Islet precursor cell (in vitro differentiated cells): Measurements from ENCODE around the gene DEAF1.
A peak's percentile ranks its signal among the peaks of the same experiment; 100 is the strongest.

ENCODE experiments used
- DNase-seq: peaks from one replicate; pipeline ENCODE4 v3.0.0-alpha.2; 2018

Gene DEAF1

DNA sequence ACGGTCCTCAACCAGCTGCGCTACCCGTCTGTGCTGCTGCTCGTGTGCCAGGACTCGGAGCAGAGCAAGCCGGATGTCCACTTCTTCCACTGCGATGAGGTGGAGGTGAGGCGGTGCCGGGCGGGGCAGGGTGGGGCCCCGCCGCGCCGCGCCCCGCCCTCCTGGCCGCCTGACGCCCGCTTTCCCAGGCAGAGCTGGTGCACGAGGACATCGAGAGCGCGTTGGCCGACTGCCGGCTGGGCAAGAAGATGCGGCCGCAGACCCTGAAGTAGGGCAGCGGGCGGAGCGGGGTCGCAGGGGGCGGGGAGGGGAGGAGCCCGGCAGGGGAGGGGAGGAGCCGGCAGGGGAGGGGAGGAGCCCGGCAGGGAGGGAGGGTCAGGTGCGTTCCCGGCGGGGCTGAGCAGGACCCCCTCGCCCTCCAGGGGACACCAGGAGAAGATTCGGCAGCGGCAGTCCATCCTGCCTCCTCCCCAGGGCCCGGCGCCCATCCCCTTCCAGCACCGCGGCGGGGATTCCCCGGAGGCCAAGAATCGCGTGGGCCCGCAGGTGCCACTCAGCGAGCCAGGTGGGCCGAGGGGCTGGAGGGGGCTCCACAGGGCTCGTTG, 25.7 kb upstream of the DEAF1 start:
- peak; percentile 84 for DNase-seq

DNA sequence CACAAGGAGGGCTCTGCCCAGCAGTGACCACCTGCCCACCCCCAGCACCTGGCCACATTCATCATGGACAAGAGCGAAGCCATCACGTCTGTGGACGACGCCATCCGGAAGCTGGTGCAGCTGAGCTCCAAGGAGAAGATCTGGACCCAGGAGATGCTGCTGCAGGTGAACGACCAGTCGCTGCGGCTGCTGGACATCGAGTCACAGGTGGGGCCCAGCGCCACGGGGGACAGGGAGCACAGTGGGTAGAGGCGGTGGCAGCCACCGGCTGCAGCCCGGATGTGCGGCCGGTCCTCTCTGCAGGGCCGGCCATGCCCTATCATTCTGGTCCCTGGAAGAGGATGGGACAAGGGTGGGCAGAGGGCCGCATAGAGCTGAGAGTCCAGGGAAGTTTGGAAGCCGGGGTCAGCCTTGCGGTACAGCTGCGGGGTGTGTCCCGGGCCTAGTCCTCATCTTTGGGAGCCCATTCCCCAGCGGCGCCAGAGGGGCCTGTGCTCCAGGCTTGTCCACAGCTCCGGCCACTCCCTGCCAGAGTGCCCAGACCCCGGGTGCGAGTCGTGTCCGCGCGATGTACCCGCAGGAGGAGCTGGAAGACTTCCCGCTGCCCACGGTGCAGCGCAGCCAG, 25.1 kb upstream of the DEAF1 start:
- DNase-seq: no peak

DNA sequence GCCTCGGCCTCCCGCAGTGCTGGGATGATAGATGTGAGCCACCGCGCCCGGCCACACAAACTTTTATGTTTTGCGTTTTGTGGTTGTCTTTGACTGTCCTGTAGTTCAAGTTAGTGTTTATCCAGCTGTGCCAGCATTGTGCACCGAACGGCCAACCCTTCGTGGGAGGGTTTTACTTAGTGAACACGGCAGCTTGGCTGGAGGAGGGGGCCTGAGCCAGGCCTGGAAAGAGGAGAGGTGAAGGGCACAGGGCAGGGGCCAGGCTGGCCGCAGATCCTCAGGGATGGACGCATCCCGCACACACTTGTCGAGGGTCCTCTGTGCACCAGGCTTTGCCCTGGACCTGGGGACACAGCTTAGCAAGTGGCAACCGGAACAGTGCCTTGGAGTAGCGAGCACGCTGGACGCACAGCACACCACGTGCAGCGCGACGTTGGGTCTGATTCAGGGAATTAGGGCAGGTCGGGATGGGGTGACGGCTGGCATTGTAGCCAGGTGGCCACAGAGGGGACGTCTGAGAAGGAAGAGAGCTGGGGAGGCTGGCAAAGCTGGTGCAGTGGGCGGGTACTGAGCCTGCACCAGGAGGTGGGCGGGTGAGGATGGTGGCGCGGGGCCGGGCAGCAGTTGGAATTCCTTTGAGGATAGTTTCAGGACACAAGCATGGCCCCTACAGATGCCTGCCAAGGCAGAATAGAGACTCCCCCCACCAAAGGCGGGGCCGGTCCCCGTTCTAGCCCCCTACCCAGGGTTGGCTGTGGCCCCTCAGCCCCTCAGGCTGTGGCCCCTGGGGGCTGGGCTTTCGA, 24.4 kb upstream of the DEAF1 start:
- DNase-seq: no peak

GRCh38 chr11:714436-714835, 19.4 kb upstream of the DEAF1 start:
- no peak for DNase-seq

GRCh38 chr11:709109-709997, 14.3 kb upstream of the DEAF1 start:
- peak; percentile 46 for DNase-seq

DNA sequence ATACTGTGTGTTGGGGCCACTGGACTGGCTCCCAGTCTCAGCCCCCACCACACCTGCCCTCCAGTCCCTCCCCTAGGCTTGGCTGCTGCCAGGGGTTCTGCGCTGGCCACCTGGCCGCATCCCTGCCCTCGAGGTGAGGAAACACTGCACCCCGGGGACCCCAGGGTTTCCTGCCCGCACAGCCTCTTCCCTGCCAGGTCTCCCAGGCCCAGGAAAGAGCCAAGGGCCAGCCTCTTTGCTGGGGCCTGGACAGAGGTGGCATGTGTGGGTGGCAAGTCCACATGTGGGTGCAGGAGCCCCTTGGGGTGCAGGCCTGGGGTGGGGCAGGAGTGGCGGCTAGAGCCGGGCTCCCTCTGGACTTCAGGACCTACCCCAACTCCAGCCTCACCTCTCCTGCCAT, 13.5 kb upstream of the DEAF1 start:
- peak; percentile 43 for DNase-seq

- peak; percentile 83 for DNase-seq
Observed at GRCh38 chr11:707817-708420, 12.9 kb upstream of the DEAF1 start.

DNA sequence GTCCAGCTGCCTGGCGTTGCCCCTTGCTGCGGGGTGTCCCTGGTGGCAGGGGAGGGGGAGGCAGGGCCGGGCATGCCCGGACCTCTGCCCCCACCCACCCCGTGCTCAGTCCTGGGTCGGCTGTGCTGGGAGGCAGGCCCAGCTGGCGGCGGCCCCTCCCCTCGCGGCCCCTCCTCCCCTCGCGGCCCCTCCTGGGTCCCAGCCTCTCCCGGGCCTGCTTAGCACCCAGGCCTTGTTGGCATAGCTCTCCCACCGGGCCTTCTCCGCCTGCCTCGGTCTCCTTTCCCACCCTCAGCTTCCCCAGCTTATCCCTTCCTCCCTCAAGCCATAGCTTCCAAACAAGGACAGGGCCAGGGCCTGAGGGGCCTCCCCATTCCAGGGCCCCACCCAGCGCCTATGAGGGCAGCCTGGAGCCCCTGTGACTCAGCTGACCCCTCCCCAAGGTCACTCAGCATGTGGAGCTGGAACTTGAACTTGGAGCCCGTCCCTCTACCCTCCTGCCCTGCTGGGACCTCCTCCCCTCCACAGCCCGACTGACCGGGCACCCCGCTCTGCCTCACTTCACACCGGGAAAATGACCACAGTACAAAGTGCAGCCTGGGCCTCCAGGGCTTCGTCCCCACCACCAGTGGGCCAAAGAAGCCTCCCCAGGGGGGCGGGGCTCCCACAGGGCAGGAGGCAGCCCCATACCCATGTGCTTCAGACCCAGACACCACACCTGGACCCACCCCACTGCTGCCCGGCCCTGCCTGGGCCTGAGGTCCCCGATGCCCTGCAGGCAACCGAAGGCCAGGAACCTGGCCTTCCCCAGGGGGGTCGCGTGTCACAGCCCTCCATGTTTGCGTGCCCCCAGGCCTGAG, 12.2 kb upstream of the DEAF1 start:
- DNase-seq: peak; percentile 87

- peak; percentile 81 for DNase-seq
Observed at GRCh38 chr11:706439-706956, 11.5 kb upstream of the DEAF1 start.

- peak; percentile 78 for DNase-seq
Observed at GRCh38 chr11:705646-706438, 10.8 kb upstream of the DEAF1 start, which contains the start of gene EPS8L2. TSS of gene EPS8L2 (plus strand) at chr11:706231. CDS start at chr11:709408, 3,177 bp downstream.

- DNase-seq: peak; percentile 67
Observed at GRCh38 chr11:704781-705645, 10.0 kb upstream of the DEAF1 start.

DNA sequence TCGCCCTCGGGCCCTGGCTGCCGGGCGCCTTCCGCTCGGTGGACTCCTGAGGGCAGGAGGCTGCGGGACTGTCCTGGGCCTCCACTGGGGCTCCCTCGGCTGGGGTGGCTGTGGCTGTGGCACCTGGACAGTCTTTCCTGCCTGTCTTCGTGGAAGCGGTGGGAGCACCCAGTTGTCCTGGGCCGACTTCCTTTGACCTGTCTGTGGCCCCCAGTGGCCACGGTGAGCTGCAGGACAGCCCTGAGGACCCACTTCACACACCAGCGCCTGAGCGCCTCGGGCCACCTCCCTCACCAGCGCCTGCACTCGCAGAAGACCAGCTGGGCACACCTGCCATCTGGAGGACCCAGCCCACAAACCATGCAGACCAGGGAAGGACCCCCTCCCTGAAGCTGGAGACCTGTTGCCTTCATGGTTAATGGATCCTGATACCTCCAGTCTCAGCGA, 9.2 kb upstream of the DEAF1 start:
- peak; percentile 43 for DNase-seq

DNA sequence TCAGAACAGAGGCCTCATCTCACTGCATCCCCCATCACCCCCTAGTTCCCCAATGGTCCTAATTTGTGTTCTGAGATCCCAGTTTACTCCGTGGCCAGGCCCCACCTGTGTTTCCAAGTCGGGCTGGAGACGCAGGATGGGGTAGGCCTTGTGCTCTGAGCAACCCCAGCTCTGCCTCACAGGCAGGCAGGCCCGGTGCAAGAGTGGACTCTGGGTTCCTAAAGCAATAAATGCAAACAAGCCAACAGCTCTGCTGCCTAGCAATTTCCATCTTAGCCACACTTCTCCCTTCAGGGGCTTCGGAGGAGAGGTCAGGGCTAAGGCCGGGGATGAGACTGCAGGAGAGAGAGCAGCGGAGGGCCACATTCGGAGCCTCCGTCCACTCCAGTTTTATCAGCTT, 8.5 kb upstream of the DEAF1 start:
- peak; percentile 45 for DNase-seq

DNA sequence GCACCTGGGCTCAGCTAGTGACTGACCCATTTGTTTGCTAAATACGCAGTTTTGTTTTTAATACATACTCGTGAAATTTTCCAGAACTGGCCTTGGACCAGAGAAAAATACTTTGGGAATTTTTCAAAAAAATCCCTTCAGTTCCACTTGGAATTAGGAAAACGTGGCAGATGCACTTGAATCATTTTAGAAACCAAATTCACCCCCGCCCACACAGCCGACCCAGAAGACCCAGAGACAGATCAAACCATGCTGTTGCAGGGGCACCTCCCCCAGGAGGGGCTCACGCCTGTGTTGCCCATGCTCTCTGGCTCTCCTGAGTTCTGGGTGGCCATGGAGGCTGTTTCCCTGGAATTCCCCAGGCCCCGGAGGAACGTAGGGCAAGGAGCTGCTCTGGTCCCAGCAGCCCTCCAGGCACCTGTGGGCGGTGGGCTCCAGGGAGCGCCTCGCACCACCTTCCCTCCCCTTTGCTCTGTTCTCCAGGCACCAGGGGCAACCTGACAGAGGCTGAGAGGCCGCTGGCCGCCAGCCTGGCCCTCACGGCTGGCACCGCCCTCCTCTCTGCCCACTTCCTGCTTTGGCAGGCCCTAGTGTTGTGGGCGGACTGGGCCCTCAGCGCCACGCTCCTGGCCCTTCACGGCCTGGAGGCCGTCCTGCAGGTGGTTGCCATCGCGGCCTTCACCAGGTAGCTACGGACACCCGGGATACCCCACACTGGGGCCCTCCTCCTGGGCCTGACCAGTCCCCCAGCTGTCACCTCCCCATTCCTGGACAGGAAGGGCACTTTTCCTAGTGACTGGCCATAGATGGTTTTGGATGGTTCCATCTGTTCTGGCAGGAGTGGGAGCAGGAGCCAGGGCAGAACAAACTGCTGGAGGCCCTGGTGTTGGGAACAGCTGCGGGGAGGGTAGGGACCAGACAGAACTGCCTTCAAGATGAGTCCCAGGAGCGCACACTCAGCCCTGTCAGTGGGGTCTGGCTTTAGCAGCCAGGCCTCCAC, 7.7 kb upstream of the DEAF1 start:
- peak; percentile 53 for DNase-seq

DNA sequence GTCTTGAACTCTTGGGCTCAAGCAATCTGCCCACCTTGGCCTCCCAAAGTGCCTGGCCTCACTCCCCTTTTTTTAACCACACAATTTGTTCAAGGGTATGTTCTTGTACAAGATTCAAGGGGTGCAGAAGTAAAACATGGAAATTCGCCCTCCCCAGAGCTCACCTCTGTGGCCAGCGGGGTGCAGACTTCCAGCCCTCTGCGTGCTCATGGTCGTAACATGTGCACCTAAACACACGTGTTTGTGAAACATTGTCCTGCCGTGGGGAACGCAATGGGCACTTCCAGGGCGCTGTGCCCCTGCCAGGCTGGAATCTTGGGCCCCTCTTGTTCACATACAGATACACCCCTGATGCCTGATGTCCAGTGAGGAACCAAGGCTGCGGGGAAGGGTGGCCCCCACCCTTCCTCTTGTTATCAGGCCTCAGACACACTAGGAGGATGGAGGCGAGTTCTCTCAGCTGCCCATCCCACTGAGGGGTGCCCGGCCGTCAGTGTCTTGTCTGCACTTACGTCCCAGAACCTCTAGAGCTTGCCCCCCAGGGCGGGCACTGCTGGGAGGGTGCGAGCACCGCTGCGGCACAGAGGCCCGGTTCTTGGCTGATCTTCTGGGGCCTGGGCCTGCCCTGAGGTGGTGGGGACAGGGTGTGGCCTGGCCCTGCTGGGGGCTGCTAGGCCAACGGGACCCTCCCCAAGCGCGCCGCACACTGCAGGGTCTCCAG, 6.9 kb upstream of the DEAF1 start:
- DNase-seq: no peak

GRCh38 chr11:699753-700152, 4.7 kb upstream of the DEAF1 start:
- DNase-seq: no peak

DNA sequence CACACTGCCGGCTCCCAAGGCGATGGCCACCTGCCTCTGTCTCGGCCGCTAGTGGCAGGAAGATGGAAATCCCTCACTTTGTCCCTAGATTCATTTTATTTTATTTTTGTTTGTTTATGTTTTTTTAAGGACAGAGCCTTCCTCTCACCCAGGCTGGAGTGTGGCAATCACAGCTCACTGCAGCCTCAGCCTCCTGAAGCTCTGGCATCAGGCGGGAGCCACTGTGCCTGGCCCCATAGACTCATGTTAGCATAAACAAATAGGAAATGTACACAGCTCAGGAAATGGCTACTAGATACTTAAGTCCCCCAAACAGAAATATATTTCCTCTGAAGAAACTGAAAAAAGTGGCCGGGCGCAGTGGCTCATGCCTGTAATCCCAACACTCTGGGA, 4.1 kb upstream of the DEAF1 start:
- DNase-seq: no peak
